ENCODE measurements around the gene PAK1.

- TF ChIP-seq POLR2A (IDR thresholded peaks at IDR 0.05; ENCODE audit: low read depth, low read length) (no peak), RCOR1 (IDR thresholded peaks at IDR 0.05; ENCODE audit: insufficient replicate concordance, low read length) (no peak), CTCF (conservative IDR thresholded peaks at IDR 0.05; ENCODE audit: low read depth, low read length) (no peak), MAZ (IDR thresholded peaks at IDR 0.05; ENCODE audit: borderline replicate concordance, low read depth, low read length) (no peak)
Observed at GRCh38 chr11:77428598-77428997, 45.3 kb downstream of the PAK1 start.

Measured in IMR-90 (cell line).